B cell (primary cell): ENCODE results near the gene TSPYL1. TPM values are rescaled to one million over a fixed set of nuclear protein-coding genes. Genes with fewer than 3 reads are reported as not detected.
"Not testable (repeated sequence)": the region's sequence is repeated elsewhere in the genome, so short reads cannot be mapped to it uniquely, and the experiment has no call there.

Experiments used
- ATAC-seq: fragments of 200-7000 bp; cut with Tn5 transposase; one replicate; pipeline ENCODE4 v1.10.0; 2021; ENCODE audit warnings: low read depth, mild to moderate bottlenecking, moderate number of reproducible peaks, moderate library complexity
- CTCF ChIA-PET: fragments of 350-600 bp; sonication (Branson Sonifier 250); formaldehyde crosslinking; loops from one replicate; lab custom pipeline; 2021; ENCODE audit warnings: antibody characterized with exemption, inconsistent platforms; lab: Charles Lee
- POLR2A ChIA-PET: fragments of 350-600 bp; sonication (Branson Sonifier 250); formaldehyde crosslinking; loops from one replicate; lab custom pipeline; 2021; ENCODE audit warnings: antibody characterized with exemption; lab: Charles Lee
- DNase-seq: peaks from one replicate; pipeline ENCODE4 v3.0.0; 2013
- H2AFZ ChIP-seq: 2 replicates; pipeline ENCODE4 v1.6.1; 2012; ENCODE audit warnings: mild to moderate bottlenecking, low read depth, low read length; ENCODE audit not compliant: insufficient read depth, poor library complexity, severe bottlenecking
- H3K27ac ChIP-seq, 2 donors: 1 replicate in 1 of 2; 2 replicates in 1 of 2; pipeline ENCODE4 v1.5.1; 2012 to 2013; ENCODE audit warnings: low read length in 2 of 2, mild to moderate bottlenecking in 2 of 2, moderate library complexity in 1 of 2
- H3K27me3 ChIP-seq, 4 experiments: fragments of 200-600 bp in 1 of 4; sonication (generic) in 1 of 4; replicated peaks in 1 of 4; 1 replicate in 2 of 4; 2 replicates in 2 of 4; pipeline versions ENCODE4 v1.6.1 to v1.7.0; 2013 to 2016; ENCODE audit warnings: low read length in 3 of 4, mild to moderate bottlenecking in 2 of 4, mixed read lengths in 1 of 4, moderate library complexity in 1 of 4; ENCODE audit not compliant: insufficient read depth in 4 of 4, control insufficient read depth in 3 of 4; ENCODE audit errors: control extremely low read depth in 1 of 4
- H3K36me3 ChIP-seq, 2 experiments: replicated peaks in 1 of 2; 1 replicate in 1 of 2; 2 replicates in 1 of 2; pipeline versions ENCODE4 v1.6.1 to v1.7.1; 2013; ENCODE audit warnings: low read length in 1 of 2; ENCODE audit not compliant: insufficient read depth in 2 of 2, control insufficient read depth in 1 of 2; ENCODE audit errors: control extremely low read depth in 1 of 2, extremely low read depth in 1 of 2
- H3K4me1 ChIP-seq, 2 donors: fragments of 200-600 bp in 1 of 2; sonication (generic) in 1 of 2; 1 replicate in 1 of 2; 2 replicates in 1 of 2; pipeline versions ENCODE4 v1.5.1 to v1.6.1; 2013 to 2017; ENCODE audit warnings: low read length in 2 of 2; ENCODE audit not compliant: control insufficient read depth in 2 of 2, insufficient read depth in 2 of 2
- H3K4me2 ChIP-seq: replicated peaks from 2 replicates; pipeline ENCODE3; 2012; ENCODE audit warnings: mild to moderate bottlenecking, low read depth, low read length; ENCODE audit not compliant: poor library complexity, severe bottlenecking
- H3K4me3 ChIP-seq, 5 experiments: fragments of 200-600 bp in 1 of 5; sonication (generic) in 1 of 5; 1 replicate in 3 of 5; 2 replicates in 2 of 5; pipeline versions ENCODE4 v1.5.1 to v1.7.0; 2011 to 2016; ENCODE audit warnings: low read length in 4 of 5, mild to moderate bottlenecking in 4 of 5, low read depth in 2 of 5, control low read depth in 1 of 5, moderate library complexity in 1 of 5; ENCODE audit not compliant: insufficient read depth in 1 of 5; ENCODE audit errors: control extremely low read depth in 1 of 5, extremely low read depth in 1 of 5
- H3K79me2 ChIP-seq: fragments of 200-600 bp; sonication (generic); one replicate; pipeline ENCODE4 v1.6.0; 2016; ENCODE audit warnings: low read length; ENCODE audit not compliant: control insufficient read depth, insufficient read depth
- H3K9ac ChIP-seq: fragments of 200-600 bp; sonication (generic); 2 replicates; pipeline ENCODE4 v1.6.1; 2017; ENCODE audit warnings: mild to moderate bottlenecking, low read length, moderate library complexity
- H3K9me3 ChIP-seq, 3 donors: one replicate each; pipeline versions ENCODE4 v1.6.1 to v1.7.1; 2013; ENCODE audit warnings: low read length in 2 of 3; ENCODE audit not compliant: control insufficient read depth in 2 of 3, insufficient read depth in 1 of 3; ENCODE audit errors: control extremely low read depth in 1 of 3
- H4K20me1 ChIP-seq: 2 replicates; pipeline ENCODE4 v1.6.0; 2012; ENCODE audit warnings: mild to moderate bottlenecking, low read length; ENCODE audit not compliant: insufficient read depth, control insufficient read depth, poor library complexity, severe bottlenecking
- H3K27ac Mint-ChIP-seq: one replicate; pipeline ENCODE4 v1.8.0; 2021; ENCODE audit warnings: mixed read lengths
- H3K27me3 Mint-ChIP-seq: one replicate; pipeline ENCODE4 v1.8.0; 2021; ENCODE audit warnings: mixed read lengths
- H3K4me1 Mint-ChIP-seq: one replicate; pipeline ENCODE4 v1.8.0; 2021; ENCODE audit warnings: mixed read lengths
- H3K4me3 Mint-ChIP-seq: one replicate; pipeline ENCODE4 v1.8.0; 2021; ENCODE audit warnings: mixed read lengths
- H3K9me3 Mint-ChIP-seq: one replicate; pipeline ENCODE4 v1.8.0; 2022; ENCODE audit warnings: mixed read lengths; ENCODE audit not compliant: insufficient read depth
- CTCF ChIP-seq: fragments of 200-600 bp; IDR thresholded peaks from one replicate; pipeline ENCODE4 v1.8.0; 2022; ENCODE audit warnings: antibody characterized with exemption, mild to moderate bottlenecking
- EZH2 ChIP-seq: IDR thresholded peaks from 2 replicates; pipeline ENCODE4 v1.6.1; 2012; ENCODE audit warnings: borderline replicate concordance, low read depth, mild to moderate bottlenecking, moderate library complexity, low read length; ENCODE audit not compliant: insufficient read depth, poor library complexity, severe bottlenecking
- WGBS: methylation state at CpG from one replicate; pipeline ENCODE4 v1.1.5; 2013; ENCODE audit warnings: missing lambda C conversion rate; ENCODE audit not compliant: insufficient coverage; 5-methylcytosine and 5-hydroxymethylcytosine counted together
- intact Hi-C: fragments of 100-400 bp; cut with micrococcal nuclease; formaldehyde crosslinking; loops from one replicate; pipeline ENCODE4 v1.10.0; 2022
- polyA plus RNA-seq: library from polyadenylated mRNA; depleted of rRNA; stranded (reverse); fragments of >200 nt; gene quantifications from 2 replicates; pipeline ENCODE4 v1.2.3, GENCODE V29; 2012
- total RNA-seq, 2 donors: library from RNA; stranded (reverse); fragments of 120-200 nt in 1 of 2; gene quantifications; 1 replicate in 1 of 2; 2 replicates in 1 of 2; pipeline versions ENCODE4 v1.2.3 to v1.2.4, GENCODE V29; 2013 to 2022

The TSPYL1 gene
- total and polyA plus RNA-seq, 2 donors (not counting 1 experiment from before 2014, with no cell fraction given), result 93.3 to 101 TPM

GRCh38 chr6:116326181-116326671 is 46.5 kb upstream of the TSPYL1 start:
- Histone ChIP-seq H3K36me3 (no peaks in the 10 kb centered on the region), H3K27ac (no peak overlapping the region), H4K20me1 (no peaks in the 10 kb centered on the region), H3K9me3 (no peaks in the 10 kb centered on the region), H3K27me3 (no peaks in the 10 kb centered on the region), H3K79me2 (no peaks in the 10 kb centered on the region), H3K9ac (no peak overlapping the region), H3K4me1 (no peaks in the 10 kb centered on the region), H3K4me3 (no peak overlapping the region), H2AFZ (no peak overlapping the region), H3K4me2 (no peak overlapping the region)
- WGBS, result 100% methylated on average over 3 of the region's 7 CpGs
- POLR2A ChIA-PET, result no interaction called here
- TF ChIP-seq EZH2 (no peak), CTCF (no peak)
- ATAC-seq (no peak), DNase-seq (no peak)
- Mint-ChIP-seq H3K4me1 (no peaks in the 10 kb centered on the region), H3K27ac (no peak overlapping the region), H3K4me3 (no peak overlapping the region), H3K27me3 (no peaks in the 10 kb centered on the region), H3K9me3 (no peaks in the 10 kb centered on the region)
- CTCF ChIA-PET, result interaction anchor here (1.0 to 1.1 kb wide), 2 partner anchors 38 to 74 kb away, joined by 3 read pairs; no protein-coding TSS in a partner anchor
- intact Hi-C loops, result no loop called here

- H3K4me1 Mint-ChIP-seq, H3K27ac ChIP-seq, H2AFZ ChIP-seq, H3K27ac Mint-ChIP-seq, H3K36me3 ChIP-seq, DNase-seq, H3K79me2 ChIP-seq, H3K27me3 Mint-ChIP-seq, H3K9me3 ChIP-seq, H3K4me3 Mint-ChIP-seq, H3K4me2 ChIP-seq, H3K4me3 ChIP-seq, H3K9ac ChIP-seq, H4K20me1 ChIP-seq, H3K27me3 ChIP-seq, H3K4me1 ChIP-seq, H3K9me3 Mint-ChIP-seq, POLR2A ChIA-PET, intact Hi-C loops, ATAC-seq: not testable (repeated sequence)
- CTCF ChIA-PET, result interaction anchor here (1.0 to 1.4 kb wide), 2 partner anchors 74 to 119 kb away, joined by 3 read pairs; no protein-coding TSS in a partner anchor
- WGBS, result no CpG with 5 or more reads among the region's 11 CpGs
Observed at GRCh38 chr6:116325634-116326132, 46.0 kb upstream of the TSPYL1 start.
